ENCODE measurements around the gene RPH3AL. TPM values are rescaled to one million over a fixed set of nuclear protein-coding genes. Genes with fewer than 3 reads are reported as not detected.

The RPH3AL gene
- total RNA-seq, 1 experiment from 2014 or later, result 2.8 TPM

- H3K36me3 ChIP-seq (replicated peaks; ENCODE audit: control insufficient read depth, insufficient read depth, low read length), result no peaks in the 10 kb centered on the region
- no peak for DNase-seq
- no peaks in the 10 kb centered on the region; the same call in 1 of the 2 replicates for H3K27me3 ChIP-seq (ENCODE audit: control insufficient read depth, insufficient read depth, low read length)
- no peak overlapping the region for H3K4me3 ChIP-seq (ENCODE audit: insufficient read depth, low read depth, low read length)
These were observed 38.5 kb downstream of the RPH3AL start for GRCh38 chr17:313911-314613.

GRCh38 chr17:313231-313630 is 39.4 kb downstream of the RPH3AL start:
- H3K36me3 ChIP-seq (replicated peaks; ENCODE audit: control insufficient read depth, insufficient read depth, low read length), result no peaks in the 10 kb centered on the region
- no peak for DNase-seq
- H3K27me3 ChIP-seq (ENCODE audit: control insufficient read depth, insufficient read depth, low read length), result no peaks in the 10 kb centered on the region; the same call in 1 of the 2 replicates
- H3K4me3 ChIP-seq (ENCODE audit: insufficient read depth, low read depth, low read length), result no peak overlapping the region

- Histone ChIP-seq H3K27me3 (ENCODE audit: control insufficient read depth, insufficient read depth, low read length) (no peaks in the 10 kb centered on the region; the same call in 1 of the 2 replicates), H3K4me3 (ENCODE audit: insufficient read depth, low read depth, low read length) (no peak overlapping the region), H3K36me3 (replicated peaks; ENCODE audit: control insufficient read depth, insufficient read depth, low read length) (no peaks in the 10 kb centered on the region)
- no peak for DNase-seq
These were observed 40.0 kb downstream of the RPH3AL start for GRCh38 chr17:312476-313148.

GRCh38 chr17:311119-311782 is 41.4 kb downstream of the RPH3AL start:
- no peaks in the 10 kb centered on the region for H3K36me3 ChIP-seq (replicated peaks; ENCODE audit: control insufficient read depth, insufficient read depth, low read length)
- no peak overlapping the region for H3K4me3 ChIP-seq (ENCODE audit: insufficient read depth, low read depth, low read length)
- H3K27me3 ChIP-seq (ENCODE audit: control insufficient read depth, insufficient read depth, low read length), result no peaks in the 10 kb centered on the region; the same call in 1 of the 2 replicates
- peak; percentile 68 for DNase-seq

- Histone ChIP-seq H3K27me3 (ENCODE audit: control insufficient read depth, insufficient read depth, low read length) (peaks cover 2% of the 10 kb centered on the region), H3K4me3 (ENCODE audit: insufficient read depth, low read depth, low read length) (no peak overlapping the region), H3K36me3 (replicated peaks; ENCODE audit: control insufficient read depth, insufficient read depth, low read length) (no peaks in the 10 kb centered on the region)
- DNase-seq, result no peak
These were observed 42.2 kb downstream of the RPH3AL start for GRCh38 chr17:310111-311010.

- peak; percentile 87 for DNase-seq
- H3K4me3 ChIP-seq (ENCODE audit: insufficient read depth, low read depth, low read length), result no peak overlapping the region
- H3K27me3 ChIP-seq (ENCODE audit: control insufficient read depth, insufficient read depth, low read length), result peaks cover 6% of the 10 kb centered on the region
- no peaks in the 10 kb centered on the region for H3K36me3 ChIP-seq (replicated peaks; ENCODE audit: control insufficient read depth, insufficient read depth, low read length)
These were observed 43.2 kb downstream of the RPH3AL start for GRCh38 chr17:309361-309888.

GRCh38 chr17:307741-308507 is 44.7 kb downstream of the RPH3AL start:
- Histone ChIP-seq H3K36me3 (replicated peaks; ENCODE audit: control insufficient read depth, insufficient read depth, low read length) (no peaks in the 10 kb centered on the region), H3K27me3 (ENCODE audit: control insufficient read depth, insufficient read depth, low read length) (peaks cover 15% of the 10 kb centered on the region), H3K4me3 (ENCODE audit: insufficient read depth, low read depth, low read length) (no peak overlapping the region)
- no peak for DNase-seq

- no peak overlapping the region for H3K4me3 ChIP-seq (ENCODE audit: insufficient read depth, low read depth, low read length)
- H3K36me3 ChIP-seq (replicated peaks; ENCODE audit: control insufficient read depth, insufficient read depth, low read length), result no peaks in the 10 kb centered on the region
- DNase-seq, result no peak
- peaks cover 21% of the 10 kb centered on the region for H3K27me3 ChIP-seq (ENCODE audit: control insufficient read depth, insufficient read depth, low read length)
These were observed 45.3 kb downstream of the RPH3AL start for GRCh38 chr17:307295-307691.

GRCh38 chr17:306536-307294 is 45.9 kb downstream of the RPH3AL start:
- Histone ChIP-seq H3K27me3 (ENCODE audit: control insufficient read depth, insufficient read depth, low read length) (peaks cover 24% of the 10 kb centered on the region), H3K4me3 (ENCODE audit: insufficient read depth, low read depth, low read length) (no peak overlapping the region), H3K36me3 (replicated peaks; ENCODE audit: control insufficient read depth, insufficient read depth, low read length) (no peaks in the 10 kb centered on the region)
- DNase-seq, result no peak

GRCh38 chr17:306116-306515 is 46.5 kb downstream of the RPH3AL start:
- Histone ChIP-seq H3K36me3 (replicated peaks; ENCODE audit: control insufficient read depth, insufficient read depth, low read length) (no peaks in the 10 kb centered on the region), H3K27me3 (ENCODE audit: control insufficient read depth, insufficient read depth, low read length) (peaks cover 27% of the 10 kb centered on the region), H3K4me3 (ENCODE audit: insufficient read depth, low read depth, low read length) (no peak overlapping the region)
- DNase-seq, result no peak

GRCh38 chr17:305090-305976 is 47.3 kb downstream of the RPH3AL start:
- H3K27me3 ChIP-seq (ENCODE audit: control insufficient read depth, insufficient read depth, low read length), result peaks cover 27% of the 10 kb centered on the region
- peak; percentile 76 for DNase-seq
- H3K36me3 ChIP-seq (replicated peaks; ENCODE audit: control insufficient read depth, insufficient read depth, low read length), result no peaks in the 10 kb centered on the region
- H3K4me3 ChIP-seq (ENCODE audit: insufficient read depth, low read depth, low read length), result peak overlapping the region; percentile 17; the same call in 1 of the 2 replicates

GRCh38 chr17:304461-304860 is 48.1 kb downstream of the RPH3AL start:
- H3K27me3 ChIP-seq (ENCODE audit: control insufficient read depth, insufficient read depth, low read length), result peaks cover 27% of the 10 kb centered on the region
- no peaks in the 10 kb centered on the region for H3K36me3 ChIP-seq (replicated peaks; ENCODE audit: control insufficient read depth, insufficient read depth, low read length)
- DNase-seq, result peak; percentile 81
- H3K4me3 ChIP-seq (ENCODE audit: insufficient read depth, low read depth, low read length), result peak overlapping the region; percentile 24

Measured in H7 (cell line).